Measurements from ENCODE around the gene TMEM165. TPM values are rescaled to one million over a fixed set of nuclear protein-coding genes. Genes with fewer than 3 reads are reported as not detected.

The TMEM165 gene
- total and polyA plus RNA-seq, 12 donors: 52.4 to 290 (median 147) TPM

- peaks cover 0 to 26% of the 10 kb centered on the region in 2 donors for H3K36me3 ChIP-seq (replicated peaks in 1 of 2)
- no peaks in the 10 kb centered on the region for H3K27me3 ChIP-seq
- H3K4me3 ChIP-seq: no peak overlapping the region
- intact Hi-C loops (cut with DNase I): loop anchor here in 1 of 2 donors (5.0 kb wide), 1 partner anchor 100 kb away; the partner anchor contains the start of gene CLOCK
- no peak for DNase-seq
- TF ChIP-seq CTCF (IDR thresholded peaks at IDR 0.05) (no peak), POLR2A (IDR thresholded peaks at IDR 0.05) (no peak)
- H3K9me3 ChIP-seq (replicated peaks in 1 of 3): no peaks in the 10 kb centered on the region
- 74 to 89% (median 87%) methylated on average over 9 of the region's 9 CpGs for WGBS, 4 donors
- peaks cover 0 to 6% of the 10 kb centered on the region in 2 donors for H3K4me1 ChIP-seq (replicated peaks in 1 of 2)
- no peak overlapping the region for H3K27ac ChIP-seq
Observed at GRCh38 chr4:55447108-55447708, 51.5 kb downstream of the TMEM165 start.

GRCh38 chr4:55447831-55448230 is 52.1 kb downstream of the TMEM165 start:
- intact Hi-C loops (cut with DNase I): loop anchor here in 1 of 2 donors (5.0 kb wide), 1 partner anchor 99 kb away; the partner anchor contains the start of gene CLOCK
- WGBS, 4 donors: 75 to 84% (median 81%) methylated on average over 1 of the region's 1 CpG
- no peak for TF ChIP-seq CTCF (IDR thresholded peaks at IDR 0.05)
- TF ChIP-seq POLR2A (IDR thresholded peaks at IDR 0.05): no peak
- Histone ChIP-seq H3K27ac (no peak overlapping the region), H3K9me3 (replicated peaks in 1 of 3) (no peaks in the 10 kb centered on the region), H3K4me3 (no peak overlapping the region), H3K36me3 (replicated peaks in 1 of 2) (peaks cover 0 to 28% of the 10 kb centered on the region in 2 donors), H3K4me1 (replicated peaks in 1 of 2) (peaks cover 0 to 6% of the 10 kb centered on the region in 2 donors), H3K27me3 (no peaks in the 10 kb centered on the region)
- no peak for DNase-seq

- Histone ChIP-seq H3K27me3 (no peaks in the 10 kb centered on the region), H3K4me3 (no peak overlapping the region), H3K36me3 (replicated peaks in 1 of 2) (peaks cover 0 to 28% of the 10 kb centered on the region in 2 donors), H3K9me3 (replicated peaks in 1 of 3) (no peaks in the 10 kb centered on the region), H3K4me1 (replicated peaks in 1 of 2) (peaks cover 0 to 7% of the 10 kb centered on the region in 2 donors), H3K27ac (no peak overlapping the region)
- no peak for TF ChIP-seq POLR2A (IDR thresholded peaks at IDR 0.05)
- TF ChIP-seq CTCF (IDR thresholded peaks at IDR 0.05): no peak
- intact Hi-C loops (cut with DNase I): no loop called here
- 76 to 94% (median 89%) methylated on average over 6 to 8 of the region's 8 CpGs for WGBS, 4 donors
- DNase-seq: no peak
Observed at GRCh38 chr4:55450566-55450965, 54.8 kb downstream of the TMEM165 start.

- no peaks in the 10 kb centered on the region for H3K27me3 ChIP-seq
- DNase-seq: peak in 3 of 7 donors; percentile 25 to 36 (median 26)
- no peak overlapping the region for H3K4me3 ChIP-seq
- intact Hi-C loops (cut with DNase I): no loop called here
- peaks cover 0 to 5% of the 10 kb centered on the region in 2 donors for H3K4me1 ChIP-seq (replicated peaks in 1 of 2)
- no peak overlapping the region for H3K27ac ChIP-seq
- TF ChIP-seq CTCF (IDR thresholded peaks at IDR 0.05) (no peak), POLR2A (IDR thresholded peaks at IDR 0.05) (no peak)
- H3K9me3 ChIP-seq (replicated peaks in 1 of 3): no peaks in the 10 kb centered on the region
- WGBS, 4 donors: 56 to 69% (median 66%) methylated on average over 5 of the region's 5 CpGs
- no peaks in the 10 kb centered on the region for H3K36me3 ChIP-seq (replicated peaks in 1 of 2)
Observed at GRCh38 chr4:55458164-55458563, 62.4 kb downstream of the TMEM165 start.

Data from adrenal gland (tissue), 12 donors.